SKM-1 treated with dmso at 0.1 percent for 144 hours (cell line): ENCODE results near the gene SPEM1.

Source experiments
- DNase-seq: peaks from one replicate; lab custom pipeline; 2025; ENCODE audit not compliant: unreplicated experiment; lab: John Stamatoyannopoulos, UW

Gene SPEM1

GRCh38 chr17:7419819-7420610 lies at the start of gene SPEM1:
Gene SPEM1 (plus strand): TSS chr17:7420324. CDS start chr17:7420385, 61 bp downstream.
- no peak for DNase-seq

DNA sequence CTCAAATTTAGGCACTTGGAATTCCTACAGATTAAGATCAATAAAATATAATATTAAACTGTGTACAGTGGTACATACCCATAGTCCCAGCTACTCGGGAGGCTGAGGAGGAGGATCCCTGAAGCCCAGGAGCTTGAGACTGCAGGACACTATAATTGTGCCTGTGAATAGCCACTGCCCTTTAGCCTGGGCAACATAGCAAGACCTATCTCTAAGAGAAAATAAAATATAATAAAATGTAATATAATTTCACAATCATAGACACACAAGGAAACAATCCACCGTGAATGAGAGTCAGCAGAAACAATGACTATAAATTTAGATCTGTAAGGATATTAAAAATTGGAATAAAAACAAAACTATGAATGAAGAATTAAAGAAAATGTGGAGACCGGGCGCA lies 49.3 kb upstream of the SPEM1 start:
- DNase-seq = no peak

GRCh38 chr17:7374353-7374752 lies 45.8 kb upstream of the SPEM1 start:
- DNase-seq = no peak

- no peak for DNase-seq
Measured at GRCh38 chr17:7379134-7379533, 41.0 kb upstream of the SPEM1 start.

DNA sequence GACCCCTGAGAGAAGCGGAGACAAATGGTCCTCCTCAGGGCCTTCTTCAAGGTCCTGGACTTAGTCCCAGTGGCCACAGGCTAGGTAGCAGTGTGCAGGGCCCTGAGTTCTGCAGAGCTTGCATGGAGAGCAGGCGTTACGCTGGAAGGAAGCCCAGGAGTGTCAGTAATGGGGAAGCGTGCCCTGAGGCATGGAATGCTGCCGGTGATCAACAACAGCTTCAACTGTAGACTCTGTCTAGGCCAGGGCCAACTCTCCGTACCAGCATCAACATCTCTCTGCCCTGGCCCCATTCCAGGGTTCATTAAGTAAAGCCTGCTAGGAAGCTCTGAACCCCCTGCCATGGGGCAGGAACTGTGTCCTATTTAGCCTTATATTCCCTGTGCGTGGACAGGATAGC lies 39.8 kb upstream of the SPEM1 start:
- no peak for DNase-seq

GRCh38 chr17:7380855-7381683 lies 39.1 kb upstream of the SPEM1 start, which contains the start of gene TNK1:
Gene TNK1 (plus strand): TSS chr17:7381089. CDS start chr17:7382927, 1,838 bp downstream.
- no peak for DNase-seq

DNA sequence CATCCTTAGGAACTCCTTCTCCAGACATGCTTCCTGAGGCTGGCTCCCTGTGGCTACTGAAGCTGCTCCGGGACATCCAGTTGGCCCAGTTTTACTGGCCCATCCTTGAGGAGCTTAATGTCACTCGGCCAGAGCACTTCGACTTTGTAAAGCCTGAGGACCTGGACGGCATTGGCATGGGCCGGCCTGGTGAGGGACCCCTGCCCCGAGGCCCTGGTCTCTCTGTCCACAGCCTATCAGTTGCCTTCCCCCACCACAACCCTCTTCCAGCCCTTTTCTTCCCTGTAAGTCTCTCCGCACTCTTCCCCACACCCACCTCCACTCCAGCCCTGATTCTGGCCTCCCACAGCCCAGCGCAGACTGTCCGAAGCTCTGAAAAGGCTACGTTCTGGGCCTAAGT lies 37.2 kb upstream of the SPEM1 start:
- no peak for DNase-seq

DNA sequence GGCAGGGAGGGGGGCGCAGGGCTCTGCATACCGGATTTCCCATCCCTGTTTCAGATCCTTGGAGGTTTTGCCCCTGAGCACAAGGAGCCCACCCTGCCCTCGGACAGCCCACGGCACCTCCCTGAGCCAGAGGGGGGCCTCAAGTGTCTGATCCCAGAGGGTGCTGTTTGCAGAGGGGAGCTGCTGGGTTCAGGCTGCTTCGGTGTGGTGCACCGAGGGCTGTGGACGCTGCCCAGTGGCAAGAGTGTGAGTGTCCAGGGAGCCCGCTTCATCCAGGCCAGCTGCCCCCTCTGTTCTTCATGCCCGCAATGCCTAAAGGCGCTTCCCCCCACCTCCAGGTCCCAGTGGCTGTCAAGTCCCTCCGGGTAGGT lies 36.8 kb upstream of the SPEM1 start:
- no peak for DNase-seq

DNA sequence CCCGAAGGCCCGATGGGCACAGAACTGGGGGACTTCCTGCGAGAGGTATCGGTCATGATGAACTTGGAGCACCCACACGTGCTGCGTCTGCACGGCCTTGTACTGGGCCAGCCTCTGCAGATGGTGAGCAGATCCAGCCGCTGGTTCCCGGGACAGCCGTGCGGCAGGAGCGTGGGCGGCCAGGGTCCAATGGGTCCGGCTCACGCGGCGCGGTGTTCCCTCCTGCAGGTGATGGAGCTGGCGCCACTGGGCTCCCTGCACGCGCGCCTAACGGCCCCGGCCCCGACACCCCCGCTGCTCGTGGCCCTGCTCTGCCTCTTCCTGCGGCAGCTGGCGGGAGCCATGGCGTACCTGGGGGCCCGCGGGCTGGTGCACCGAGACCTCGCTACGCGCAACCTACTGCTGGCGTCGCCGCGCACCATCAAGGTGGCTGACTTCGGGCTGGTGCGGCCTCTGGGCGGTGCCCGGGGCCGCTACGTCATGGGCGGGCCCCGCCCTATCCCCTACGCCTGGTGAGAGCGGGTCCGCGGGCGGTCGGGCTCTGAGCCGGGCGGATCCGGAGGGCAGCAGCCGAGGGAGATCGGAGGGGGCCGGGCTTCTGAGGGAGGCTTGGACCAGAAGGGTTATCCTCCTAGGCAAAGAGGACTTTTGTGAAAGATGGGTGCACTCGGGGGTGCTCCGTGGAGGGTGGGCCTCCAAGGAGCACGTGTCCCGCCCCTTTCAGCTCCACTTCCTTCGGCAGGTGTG lies 36.2 kb upstream of the SPEM1 start:
- DNase-seq = no peak

- no peak for DNase-seq
Measured at GRCh38 chr17:7384489-7385081, 35.5 kb upstream of the SPEM1 start.

DNA sequence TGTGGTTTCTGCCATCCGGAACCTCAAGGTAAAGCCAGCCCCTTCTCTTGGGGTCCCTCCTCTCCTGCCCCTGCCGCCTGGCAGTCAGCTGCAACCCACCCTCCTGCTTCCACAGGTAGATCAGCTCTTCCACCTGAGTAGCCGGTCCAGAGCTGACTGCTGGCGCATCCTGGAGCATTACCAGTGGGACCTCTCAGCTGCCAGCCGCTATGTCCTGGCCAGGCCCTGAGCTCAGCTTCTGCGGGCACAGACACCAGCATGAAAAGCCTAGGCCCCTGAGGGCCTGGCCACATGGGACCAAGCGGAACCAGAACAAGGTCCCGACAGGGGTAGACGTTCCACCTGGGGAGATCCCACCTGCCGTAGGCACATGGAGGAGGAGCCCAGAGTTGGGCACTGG lies 31.3 kb upstream of the SPEM1 start:
- DNase-seq = no peak

GRCh38 chr17:7389924-7390910 lies 29.9 kb upstream of the SPEM1 start:
- DNase-seq = no peak

- no peak for DNase-seq
Measured at GRCh38 chr17:7391307-7391706, 28.8 kb upstream of the SPEM1 start.

DNA sequence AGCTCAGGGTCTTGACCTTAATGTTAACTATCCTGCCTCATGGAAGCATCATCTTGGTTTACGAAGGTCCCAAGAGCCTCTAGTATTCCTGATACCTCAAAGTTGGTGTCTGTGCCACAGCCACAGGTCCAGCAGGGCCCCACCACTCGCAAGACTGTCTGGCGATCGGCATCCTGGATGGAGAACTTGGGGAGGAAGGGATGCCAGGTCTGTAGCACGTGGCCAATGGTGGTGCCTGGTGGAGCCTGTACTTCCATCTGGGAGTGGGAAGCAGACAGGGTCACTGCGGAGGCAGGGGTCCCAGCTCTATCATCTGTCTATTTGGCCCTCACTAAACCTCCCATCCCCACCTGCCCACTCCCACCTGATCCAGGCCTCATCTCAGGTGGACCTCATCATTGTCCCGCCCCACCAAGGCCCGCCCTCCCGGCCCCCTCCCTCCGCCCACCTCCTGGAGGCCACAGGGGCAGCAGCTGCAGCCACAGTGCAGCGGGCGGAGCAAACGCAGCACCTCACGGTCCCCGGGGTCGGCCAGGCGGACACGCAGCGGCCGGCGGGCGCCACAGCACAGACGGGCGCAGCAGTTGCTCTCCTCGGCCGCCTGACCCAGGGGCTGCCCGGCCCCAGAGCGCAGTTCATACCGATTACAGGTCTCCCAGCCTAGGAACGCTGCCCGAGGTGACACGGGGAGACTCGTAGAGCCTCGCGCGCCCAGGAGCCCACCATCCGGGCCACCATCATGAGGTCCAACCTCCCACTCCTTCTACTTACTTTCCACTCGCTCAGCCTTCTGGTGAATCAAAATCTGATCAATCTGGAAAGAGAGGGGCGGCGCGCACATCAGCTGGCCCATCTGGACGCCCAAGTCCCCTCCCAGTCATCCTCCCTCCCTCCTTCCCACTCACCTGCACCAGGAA lies 27.2 kb upstream of the SPEM1 start:
- DNase-seq = no peak

- no peak for DNase-seq
Measured at GRCh38 chr17:7393613-7394451, 26.3 kb upstream of the SPEM1 start.

DNA sequence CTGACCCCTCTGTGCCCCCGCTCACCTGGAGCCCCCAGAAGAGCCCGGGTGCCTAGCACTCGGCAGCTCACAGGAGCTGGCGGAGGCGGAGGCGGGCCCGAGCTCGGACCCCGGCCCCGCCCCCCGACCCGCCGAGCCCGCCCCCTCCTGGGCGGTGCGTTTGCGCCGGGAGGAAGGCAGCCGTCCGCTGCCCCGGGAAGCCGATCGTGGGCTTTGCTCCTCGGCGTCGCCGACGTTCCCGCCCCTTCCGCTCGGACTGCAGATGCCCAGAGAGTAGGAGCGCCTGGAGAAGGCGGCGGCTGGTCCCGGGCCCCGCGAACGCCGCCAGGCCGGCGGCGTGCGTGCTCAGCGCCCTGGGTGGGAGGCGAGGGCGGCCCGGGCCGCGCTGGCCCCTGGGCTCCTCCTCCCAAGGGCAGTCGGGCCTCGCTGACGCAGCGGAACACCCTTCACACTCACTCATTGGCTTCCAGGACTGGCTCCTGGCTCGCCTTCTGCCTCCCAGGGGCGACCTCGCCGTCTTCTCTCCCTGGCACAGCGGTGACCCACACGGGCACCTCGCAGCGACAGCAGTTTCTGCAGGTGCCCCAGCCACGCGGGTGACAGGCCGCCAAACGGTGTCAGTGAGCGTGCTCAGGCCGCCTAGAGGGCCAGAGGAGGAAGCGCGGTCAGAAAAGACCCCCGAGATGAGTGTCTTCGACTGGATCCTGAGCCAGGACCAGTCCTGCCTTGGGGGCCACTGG lies 25.5 kb upstream of the SPEM1 start, which contains the start of gene PLSCR3:
TSS of gene PLSCR3 (minus strand) at position 74 of the 740 bp plus-strand sequence. CDS start 415 bp downstream, outside the sequence.
- peak; percentile 41 for DNase-seq

DNA sequence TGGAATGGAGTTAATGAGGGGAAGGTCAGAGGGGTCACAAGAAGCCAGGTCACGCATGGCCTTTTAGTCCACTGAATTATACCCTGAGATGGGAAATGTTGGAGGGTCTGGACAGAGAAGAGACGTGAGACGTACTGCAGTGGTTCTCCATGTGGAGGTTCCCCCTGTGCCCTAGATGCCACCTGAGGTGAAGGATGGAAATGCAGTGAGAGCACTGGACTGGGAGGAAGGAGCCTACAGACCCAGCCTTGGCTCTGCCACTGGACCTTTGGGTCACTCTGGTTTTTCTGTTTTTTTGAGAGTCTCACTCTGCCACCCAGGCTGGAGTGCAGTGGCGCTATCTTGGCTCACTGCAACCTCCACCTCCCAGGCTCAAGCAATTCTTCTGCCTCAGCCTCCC lies 24.0 kb upstream of the SPEM1 start:
- DNase-seq = no peak
